Heart left ventricle (tissue), 13 donors: ENCODE measurements around the gene RANBP2.
"Not testable (repeated sequence)": the region's sequence is repeated elsewhere in the genome, so short reads cannot be mapped to it uniquely, and the experiment has no call there.

ENCODE experiments used
- POLR2A ChIP-seq, 2 donors: fragments of 450-650 bp; IDR thresholded peaks; one replicate each; pipeline ENCODE4 v1.6.1; 2017; ENCODE audit warnings: antibody characterized with exemption in 2 of 2, mild to moderate bottlenecking in 2 of 2, moderate library complexity in 2 of 2
- TF ChIP-seq, protein P1 (sequence below), 12 donors: fragments of 200-600 bp; sonication (generic) in 4 of 12; IDR thresholded peaks; one replicate each; pipeline versions ENCODE4 v1.5.0 to v1.8.0; 2018 to 2022; ENCODE audit warnings: antibody characterized with exemption in 12 of 12, mild to moderate bottlenecking in 5 of 12
- donor health status: ischemic (EF 13 %, LVEDD 7.1; RV severe dilation, severe dysfunction).
- donor health status: DM: no; HTN: yes; CAD: no.
- donor health status: DM: no; HTN: no; CAD: no.
- donor health status: ischemic (EF 25% LVEDD 6.9; RV normal size, moderate dysfunction).
- donor health status: ischemic (EF 25% LVEDD 5.7; RV mildly dilated, moderate dysfunction).
- donor health status: ischemic (EF 35%, LVEDD 5.7; RV mildly dilated, moderate dysfunction).
- donor health status: nonischemic (EF 11% LVEDD 7.7; RV severe dilation, severe dysfunction).
- donor health status: DM: yes; HTN: yes; CAD: no.
- donor health status: PGD.
- donor health status: ischemic (EF 29% LVEDD 5.4; RV normal size, mild dysfunction).
- donor health status: nonischemic (EF 23%, LVEDD 6.1; RV moderate dilation, normal function).

DNA sequence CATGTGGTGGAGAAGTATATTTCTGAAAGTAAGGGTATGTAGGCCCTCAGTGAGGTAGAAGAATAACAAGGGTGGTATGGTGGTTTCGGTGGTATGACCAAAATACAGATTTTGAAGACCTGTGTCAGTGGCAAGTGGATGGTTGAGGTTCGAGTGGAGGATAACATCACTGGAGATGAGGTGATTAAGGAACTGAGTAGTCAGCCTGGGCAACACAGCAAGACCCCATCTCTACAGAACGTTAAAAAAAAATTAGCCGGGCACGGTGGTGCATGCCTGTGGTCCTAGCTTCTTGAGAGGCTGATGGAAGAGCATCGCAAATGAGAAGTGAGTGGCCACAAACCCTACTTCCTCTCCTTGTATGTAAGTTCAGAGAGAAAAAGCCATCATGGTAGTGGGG is 15.4 kb downstream of the RANBP2 start:
- TF ChIP-seq, protein P1, sequence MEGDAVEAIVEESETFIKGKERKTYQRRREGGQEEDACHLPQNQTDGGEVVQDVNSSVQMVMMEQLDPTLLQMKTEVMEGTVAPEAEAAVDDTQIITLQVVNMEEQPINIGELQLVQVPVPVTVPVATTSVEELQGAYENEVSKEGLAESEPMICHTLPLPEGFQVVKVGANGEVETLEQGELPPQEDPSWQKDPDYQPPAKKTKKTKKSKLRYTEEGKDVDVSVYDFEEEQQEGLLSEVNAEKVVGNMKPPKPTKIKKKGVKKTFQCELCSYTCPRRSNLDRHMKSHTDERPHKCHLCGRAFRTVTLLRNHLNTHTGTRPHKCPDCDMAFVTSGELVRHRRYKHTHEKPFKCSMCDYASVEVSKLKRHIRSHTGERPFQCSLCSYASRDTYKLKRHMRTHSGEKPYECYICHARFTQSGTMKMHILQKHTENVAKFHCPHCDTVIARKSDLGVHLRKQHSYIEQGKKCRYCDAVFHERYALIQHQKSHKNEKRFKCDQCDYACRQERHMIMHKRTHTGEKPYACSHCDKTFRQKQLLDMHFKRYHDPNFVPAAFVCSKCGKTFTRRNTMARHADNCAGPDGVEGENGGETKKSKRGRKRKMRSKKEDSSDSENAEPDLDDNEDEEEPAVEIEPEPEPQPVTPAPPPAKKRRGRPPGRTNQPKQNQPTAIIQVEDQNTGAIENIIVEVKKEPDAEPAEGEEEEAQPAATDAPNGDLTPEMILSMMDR (IDR thresholded peaks at IDR 0.05) = not testable (repeated sequence)
- TF ChIP-seq POLR2A (IDR thresholded peaks at IDR 0.05) = not testable (repeated sequence)
